Activated CD4-positive, CD25-positive, alpha-beta regulatory T cell treated with anti-CD3 and anti-CD28 coated beads, Interleukin-2, amount 50 U/mL, for 16 hours (primary cell): ENCODE measurements around the gene LBHD1.
"Not testable (repeated sequence)": the region's sequence is repeated elsewhere in the genome, so short reads cannot be mapped to it uniquely, and the experiment has no call there.

ENCODE experiments used
- DNase-seq: peaks from one replicate; pipeline ENCODE4 v3.0.0-alpha.2; 2020; ENCODE audit warnings: low read depth, low spot score

The LBHD1 gene

DNA sequence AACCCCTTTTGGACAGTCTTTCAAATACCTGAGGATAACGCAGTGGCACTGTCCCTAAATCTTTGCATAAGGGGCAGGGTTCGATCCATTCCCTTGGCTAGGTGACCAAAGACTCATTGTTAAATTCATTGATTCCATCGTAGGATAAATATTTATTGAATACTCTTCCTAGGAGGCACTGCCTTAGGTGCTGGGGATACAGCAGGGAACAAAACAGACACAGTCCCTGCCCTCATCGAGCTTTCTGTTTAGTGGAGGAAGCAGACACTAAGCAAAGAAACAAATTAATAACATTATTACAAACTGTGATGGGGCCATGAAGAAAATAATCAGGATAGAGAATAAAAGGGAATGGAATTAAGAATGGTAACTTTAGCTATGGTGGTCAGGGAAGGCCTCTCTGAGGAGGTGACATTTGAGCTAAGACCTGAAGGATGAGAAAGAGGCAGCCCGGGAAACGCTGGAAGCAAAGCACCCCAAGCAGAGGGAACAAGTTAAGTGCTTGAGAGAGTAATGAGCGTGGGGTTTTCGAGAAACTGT is 51.0 kb downstream of the LBHD1 start:
- DNase-seq = no peak

- not testable (repeated sequence) for DNase-seq
Observed at GRCh38 chr11:62616957-62617356, 55.1 kb downstream of the LBHD1 start.

GRCh38 chr11:62615521-62615920 is 56.5 kb downstream of the LBHD1 start:
- DNase-seq = no peak

- no peak for DNase-seq
Observed at GRCh38 chr11:62614275-62614674, 57.8 kb downstream of the LBHD1 start.

DNA sequence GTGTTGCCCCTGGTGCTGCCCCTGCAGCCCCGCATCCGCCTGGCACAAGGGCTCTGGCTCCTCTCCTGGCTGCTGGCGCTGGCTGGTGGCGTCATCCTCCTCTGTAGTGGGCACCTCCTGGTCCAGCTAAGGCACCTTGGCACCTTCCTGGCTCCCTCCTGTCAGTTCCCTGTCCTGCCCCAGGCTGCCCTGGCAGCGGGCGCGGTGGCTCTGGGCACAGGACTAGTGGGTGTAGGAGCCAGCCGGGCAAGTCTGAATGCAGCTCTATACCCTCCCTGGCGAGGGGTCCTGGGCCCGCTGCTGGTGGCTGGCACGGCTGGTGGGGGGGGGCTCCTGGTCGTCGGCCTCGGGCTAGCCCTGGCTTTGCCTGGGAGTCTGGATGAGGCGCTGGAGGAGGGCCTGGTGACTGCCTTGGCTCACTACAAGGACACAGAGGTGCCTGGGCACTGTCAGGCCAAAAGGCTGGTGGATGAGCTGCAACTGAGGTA is 58.7 kb downstream of the LBHD1 start:
- no peak for DNase-seq
